GM21723 (cell line): ENCODE results near the gene CYTH3.
"Not testable (repeated sequence)": the region's sequence is repeated elsewhere in the genome, so short reads cannot be mapped to it uniquely, and the experiment has no call there.

Experiments
- ATAC-seq: cut with Tn5 transposase; IDR thresholded peaks from one replicate; pipeline ENCODE4 v1.9.1; 2021; ENCODE audit warnings: mild to moderate bottlenecking, moderate library complexity; ENCODE audit not compliant: unreplicated experiment

CYTH3 gene

DNA sequence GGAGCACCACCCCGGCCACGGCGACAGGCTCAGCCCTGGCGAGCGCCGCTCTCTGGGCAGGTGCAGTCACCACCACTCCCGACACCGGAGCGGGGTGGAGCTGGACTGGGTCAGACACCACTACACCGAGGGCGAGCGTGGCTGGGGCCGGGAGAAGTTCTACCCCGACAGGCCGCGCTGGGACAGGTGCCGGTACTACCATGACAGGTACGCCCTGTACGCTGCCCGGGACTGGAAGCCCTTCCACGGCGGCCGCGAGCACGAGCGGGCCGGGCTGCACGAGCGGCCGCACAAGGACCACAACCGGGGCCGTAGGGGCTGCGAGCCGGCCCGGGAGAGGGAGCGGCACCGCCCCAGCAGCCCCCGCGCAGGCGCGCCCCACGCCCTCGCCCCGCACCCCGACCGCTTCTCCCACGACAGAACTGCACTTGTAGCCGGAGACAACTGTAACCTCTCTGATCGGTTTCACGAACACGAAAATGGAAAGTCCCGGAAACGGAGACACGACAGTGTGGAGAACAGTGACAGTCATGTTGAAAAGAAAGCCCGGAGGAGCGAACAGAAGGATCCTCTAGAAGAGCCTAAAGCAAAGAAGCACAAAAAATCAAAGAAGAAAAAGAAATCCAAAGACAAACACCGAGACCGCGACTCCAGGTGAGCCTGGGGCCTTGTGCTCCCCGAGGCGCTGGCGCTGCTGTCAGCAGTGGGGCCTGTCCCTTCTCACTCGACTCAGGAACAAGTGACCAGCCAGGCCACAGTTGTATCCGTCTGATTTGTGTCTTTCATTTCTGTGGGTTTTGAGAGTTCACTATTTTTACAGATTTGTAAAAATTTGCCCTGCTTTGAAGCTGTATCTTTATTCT is 117.7 kb downstream of the CYTH3 start:
- ATAC-seq: no peak

DNA sequence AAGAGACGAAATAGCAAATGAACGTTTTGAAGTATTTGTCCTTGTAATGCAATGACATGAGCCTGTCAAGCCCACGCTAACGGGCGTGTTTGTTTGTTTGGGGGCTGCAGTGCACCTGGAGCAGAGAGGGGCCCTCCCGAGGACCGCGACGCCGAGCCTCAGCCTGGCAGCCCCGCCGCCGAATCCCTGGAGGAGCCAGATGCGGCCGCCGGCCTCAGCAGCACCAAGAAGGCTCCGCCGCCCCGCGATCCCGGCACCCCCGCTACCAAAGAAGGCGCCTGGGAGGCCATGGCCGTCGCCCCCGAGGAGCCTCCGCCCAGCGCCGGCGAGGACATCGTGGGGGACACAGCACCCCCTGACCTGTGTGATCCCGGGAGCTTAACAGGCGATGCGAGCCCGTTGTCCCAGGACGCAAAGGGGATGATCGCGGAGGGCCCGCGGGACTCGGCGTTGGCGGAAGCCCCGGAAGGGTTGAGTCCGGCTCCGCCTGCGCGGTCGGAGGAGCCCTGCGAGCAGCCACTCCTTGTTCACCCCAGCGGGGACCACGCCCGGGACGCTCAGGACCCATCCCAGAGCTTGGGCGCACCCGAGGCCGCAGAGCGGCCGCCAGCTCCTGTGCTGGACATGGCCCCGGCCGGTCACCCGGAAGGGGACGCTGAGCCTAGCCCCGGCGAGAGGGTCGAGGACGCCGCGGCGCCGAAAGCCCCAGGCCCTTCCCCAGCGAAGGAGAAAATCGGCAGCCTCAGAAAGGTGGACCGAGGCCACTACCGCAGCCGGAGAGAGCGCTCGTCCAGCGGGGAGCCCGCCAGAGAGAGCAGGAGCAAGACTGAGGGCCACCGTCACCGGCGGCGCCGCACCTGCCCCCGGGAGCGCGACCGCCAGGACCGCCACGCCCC is 118.5 kb downstream of the CYTH3 start:
- no peak for ATAC-seq

DNA sequence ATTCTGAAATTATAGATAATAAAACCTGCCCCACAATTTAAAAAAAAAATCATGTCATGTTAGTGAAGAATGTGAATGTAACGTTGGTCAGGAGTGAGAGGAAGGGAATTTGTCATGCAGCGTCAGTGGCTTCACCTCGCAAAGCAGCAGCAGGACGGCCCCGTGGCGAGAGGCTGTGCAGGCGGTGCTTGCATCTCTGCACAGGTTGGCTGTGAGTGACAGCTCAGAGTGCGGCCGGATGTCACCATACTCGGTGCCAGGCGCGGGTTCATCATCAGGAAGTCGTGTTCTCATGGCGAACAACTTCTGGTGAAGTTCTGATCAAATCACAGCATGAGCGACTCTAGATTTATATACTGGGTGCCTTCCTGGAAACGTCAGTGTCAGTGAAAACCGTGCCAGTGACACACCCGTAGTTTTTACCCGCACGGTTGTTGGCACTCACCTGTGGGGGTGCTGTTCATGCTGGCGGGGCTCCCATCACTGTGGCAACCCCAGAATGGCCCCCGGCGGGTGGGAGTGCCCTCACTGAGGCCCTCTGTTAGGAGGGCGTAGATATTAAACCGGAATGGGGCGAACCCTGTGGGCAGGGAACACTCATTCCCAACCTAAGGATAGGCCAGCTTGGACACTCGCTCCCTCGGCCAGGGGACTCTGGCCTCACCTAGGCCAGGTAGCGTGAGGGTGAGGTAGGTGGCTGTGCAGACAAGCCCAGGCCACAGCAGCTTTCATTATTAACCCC is 120.3 kb downstream of the CYTH3 start:
- no peak for ATAC-seq

DNA sequence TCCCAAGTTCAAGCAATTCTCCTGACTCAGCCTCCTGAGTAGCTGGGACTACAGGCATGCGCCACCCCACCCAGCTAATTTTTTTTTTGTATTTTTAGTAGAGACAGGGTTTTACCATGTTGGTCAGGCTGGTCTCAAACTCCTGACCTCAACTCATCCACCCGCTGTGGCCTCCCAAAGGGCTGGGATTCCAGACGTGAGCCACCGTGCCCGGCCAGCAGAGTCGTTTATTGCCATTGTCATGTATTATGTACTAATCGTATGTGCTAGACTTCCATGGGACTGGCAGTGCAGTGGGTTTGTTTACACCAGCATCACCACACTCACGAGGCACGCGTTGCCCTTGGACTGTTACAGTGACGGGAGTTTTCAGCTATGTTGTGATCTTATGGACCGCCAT is 120.9 kb downstream of the CYTH3 start:
- ATAC-seq: not testable (repeated sequence)

DNA sequence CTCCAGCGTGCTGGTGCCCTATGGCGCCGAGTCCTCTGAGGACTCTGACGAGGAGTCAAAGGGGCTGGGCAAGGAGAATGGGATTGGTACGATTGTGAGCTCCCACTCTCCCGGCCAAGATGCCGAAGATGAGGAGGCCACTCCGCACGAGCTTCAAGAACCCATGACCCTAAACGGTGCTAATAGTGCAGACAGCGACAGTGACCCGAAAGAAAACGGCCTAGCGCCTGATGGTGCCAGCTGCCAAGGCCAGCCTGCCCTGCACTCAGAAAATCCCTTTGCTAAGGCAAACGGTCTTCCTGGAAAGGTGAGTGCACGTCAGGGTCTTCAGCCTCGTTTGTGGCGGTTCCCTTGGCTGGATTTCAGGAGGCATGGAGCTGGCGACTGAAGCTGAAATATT is 122.4 kb downstream of the CYTH3 start:
- no peak for ATAC-seq

DNA sequence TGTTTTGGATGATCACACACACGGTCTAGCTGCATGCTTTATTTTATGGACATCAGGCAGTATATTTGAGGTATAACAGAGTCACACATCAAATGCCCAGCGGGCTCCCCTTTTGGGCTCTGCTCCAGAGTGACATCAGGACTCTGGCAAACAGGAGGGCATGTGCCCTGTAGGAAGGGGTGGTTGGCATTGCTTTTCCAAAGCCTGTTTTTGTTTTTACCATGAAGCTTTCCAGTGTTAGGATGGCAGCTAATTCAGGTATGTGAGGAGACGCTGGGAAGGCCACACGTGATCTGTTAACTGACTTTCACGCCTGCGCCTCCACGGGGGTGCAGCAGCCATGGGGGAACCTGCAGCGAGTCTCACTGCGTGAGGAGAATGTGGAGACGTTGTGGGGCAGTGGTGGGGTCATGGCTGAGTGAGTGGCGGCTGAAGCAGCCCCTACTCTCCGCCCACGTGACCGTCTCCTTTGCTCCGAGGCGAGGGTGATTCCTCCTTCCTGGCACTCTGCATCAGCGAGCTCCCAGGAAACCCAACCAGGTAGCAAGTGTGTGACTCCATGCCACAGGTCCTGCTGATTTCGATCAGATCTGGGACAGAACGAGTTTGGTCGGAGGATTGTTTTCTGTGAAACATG is 123.6 kb downstream of the CYTH3 start:
- no peak for ATAC-seq

DNA sequence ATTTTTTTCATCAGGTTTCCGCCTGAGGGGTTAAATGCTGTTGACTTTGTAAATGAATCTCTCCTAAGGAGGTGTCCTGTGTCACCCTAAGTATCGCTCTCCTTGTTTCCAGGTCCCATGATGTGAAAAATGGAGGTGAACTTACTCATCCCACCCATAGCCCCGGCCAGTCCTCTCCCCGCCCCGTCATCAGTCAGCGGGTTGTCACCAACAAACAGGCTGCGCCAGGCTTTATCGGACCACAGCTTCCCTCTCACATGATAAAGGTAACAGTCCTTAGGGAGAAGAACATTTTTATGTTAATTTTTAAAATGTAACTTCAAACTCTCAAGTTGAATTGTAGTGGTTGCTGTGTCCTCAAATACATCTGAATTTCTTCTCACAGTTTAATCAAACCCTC is 124.8 kb downstream of the CYTH3 start:
- no peak for ATAC-seq

DNA sequence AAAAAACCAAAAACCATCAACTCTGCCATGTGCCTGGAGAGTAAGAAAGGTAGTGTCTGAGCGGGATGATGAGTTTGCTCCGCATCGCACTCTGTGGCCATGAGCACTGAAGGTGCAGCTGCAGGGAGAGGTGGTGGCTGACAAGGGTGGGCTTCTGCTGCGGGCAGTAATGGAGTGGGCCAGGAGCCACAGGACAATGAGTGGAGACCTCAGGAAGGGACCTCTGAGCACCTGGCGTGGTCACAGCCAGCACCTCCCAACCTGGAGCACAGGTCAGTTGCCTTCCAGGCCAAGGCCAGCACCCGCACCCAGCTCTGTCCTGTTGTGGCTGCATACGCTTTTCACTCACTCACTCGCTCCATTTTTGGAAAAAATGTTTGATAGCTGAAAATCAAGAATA is 125.8 kb downstream of the CYTH3 start:
- ATAC-seq: no peak

DNA sequence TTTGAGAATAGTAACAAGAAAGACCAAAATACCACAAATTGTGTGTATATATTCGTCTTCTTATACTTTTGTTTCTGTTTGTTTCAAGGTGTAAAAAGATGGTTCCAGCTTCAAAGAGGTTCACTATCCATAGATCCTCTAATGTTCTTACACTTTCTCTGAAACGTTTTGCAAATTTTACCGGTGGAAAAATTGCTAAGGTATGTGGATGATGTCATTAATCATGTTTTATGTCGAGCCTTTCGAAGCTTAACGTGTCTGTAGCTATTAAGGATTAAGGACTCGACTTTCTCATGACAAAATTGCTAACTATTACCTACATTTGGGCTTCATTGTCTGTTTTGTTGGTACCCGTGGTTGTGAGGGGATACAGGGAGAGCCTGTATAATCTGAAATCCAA is 128.4 kb downstream of the CYTH3 start:
- ATAC-seq: no peak

DNA sequence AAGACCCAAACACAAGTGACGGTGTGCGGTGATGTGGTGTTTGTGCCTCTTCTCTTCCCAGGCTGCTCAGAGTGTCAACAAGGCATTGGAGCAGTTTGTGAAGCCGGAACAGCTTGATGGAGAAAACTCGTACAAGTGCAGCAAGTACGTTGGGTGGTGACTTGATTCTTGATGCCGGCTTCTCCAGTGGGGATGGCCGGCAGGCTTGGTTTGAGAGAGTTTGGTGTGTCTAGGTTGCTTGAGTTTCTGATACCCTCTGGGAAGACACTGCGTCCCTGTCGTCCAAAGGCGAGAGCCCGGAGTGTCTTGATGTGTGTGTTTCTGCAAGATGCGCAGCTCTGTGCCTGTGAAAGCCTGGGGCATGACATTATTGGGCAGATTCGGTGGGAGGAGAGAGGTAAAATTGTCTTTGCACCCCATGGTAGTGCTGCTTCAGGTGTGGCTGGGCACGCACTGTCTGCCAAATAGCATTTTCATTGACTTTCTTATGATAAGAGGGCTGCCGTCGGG is 129.5 kb downstream of the CYTH3 start:
- ATAC-seq: no peak

DNA sequence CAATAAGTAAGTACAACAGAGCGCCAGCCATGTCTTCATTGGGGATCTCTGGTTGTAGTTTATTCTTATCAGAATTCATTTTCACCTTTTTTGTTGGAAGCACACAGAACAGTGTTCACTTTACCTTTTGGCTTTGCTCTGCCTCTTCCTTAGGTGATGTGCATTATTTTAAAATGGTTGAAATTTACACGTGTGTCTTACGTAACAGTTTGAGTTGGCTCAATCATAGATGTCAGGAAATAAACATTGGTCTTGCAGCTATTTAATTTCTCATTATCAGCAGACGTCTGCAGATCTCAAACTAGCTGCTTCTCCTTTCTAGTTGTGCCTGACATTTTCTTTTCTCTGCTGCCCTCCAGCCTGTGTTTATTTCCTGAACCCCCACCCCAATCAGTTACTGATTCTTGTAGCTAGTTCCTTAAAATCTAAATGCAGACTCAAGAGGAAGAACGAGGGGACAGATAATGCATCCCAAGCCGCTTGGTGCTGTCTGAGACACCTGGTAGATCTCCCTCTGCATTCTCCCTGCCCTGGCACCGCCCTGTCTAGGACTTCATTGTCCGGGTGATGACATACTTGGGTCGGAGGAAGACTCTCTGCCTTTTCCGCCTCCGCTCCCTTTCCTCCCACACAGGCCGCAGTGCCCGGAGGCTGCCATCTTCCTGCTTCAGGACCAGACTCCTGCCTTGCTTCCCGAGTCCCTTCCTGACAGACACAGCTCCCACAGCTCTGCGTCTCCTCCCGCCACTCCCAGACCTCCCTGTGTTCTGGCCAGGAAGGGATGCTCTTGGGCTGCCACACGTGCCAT is 133.0 kb downstream of the CYTH3 start:
- no peak for ATAC-seq

DNA sequence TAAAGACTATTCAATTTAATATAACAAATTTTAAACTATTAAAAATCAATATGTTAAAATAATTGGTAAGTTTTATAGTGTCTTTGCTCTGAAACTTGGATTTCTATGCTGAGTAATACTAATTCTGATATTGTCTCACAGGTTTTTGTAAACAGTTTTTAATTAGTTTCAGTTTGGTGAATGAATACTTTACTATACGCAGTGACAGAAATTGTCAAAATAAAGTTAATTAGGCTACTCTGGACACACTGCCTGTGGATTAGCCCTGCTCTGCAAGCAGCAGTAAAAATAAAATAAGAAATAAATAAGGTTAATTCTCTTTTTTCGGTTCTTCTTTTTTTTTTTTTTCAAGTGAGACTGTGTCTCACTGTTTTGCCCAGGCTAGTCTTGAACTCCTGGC is 135.9 kb downstream of the CYTH3 start:
- ATAC-seq: no peak

DNA sequence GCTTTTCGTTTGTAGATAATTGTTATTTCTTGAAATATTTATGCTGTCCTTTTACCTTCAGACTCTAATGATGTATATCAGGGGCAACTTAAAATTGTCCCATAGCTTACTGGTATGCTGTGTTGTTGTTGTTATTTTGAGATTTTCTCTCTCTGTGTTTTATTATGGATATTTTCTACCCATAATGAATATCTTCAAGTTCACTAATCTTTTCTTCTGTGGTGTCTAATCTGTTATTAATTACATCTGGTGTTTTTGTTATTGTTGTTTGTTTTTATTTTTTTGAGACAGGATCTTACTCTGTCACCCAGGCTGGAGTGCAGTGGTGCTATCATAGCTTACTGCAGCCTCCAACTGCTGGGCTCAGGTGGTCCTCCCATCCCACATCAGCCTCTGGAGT is 139.2 kb downstream of the CYTH3 start:
- no peak for ATAC-seq

DNA sequence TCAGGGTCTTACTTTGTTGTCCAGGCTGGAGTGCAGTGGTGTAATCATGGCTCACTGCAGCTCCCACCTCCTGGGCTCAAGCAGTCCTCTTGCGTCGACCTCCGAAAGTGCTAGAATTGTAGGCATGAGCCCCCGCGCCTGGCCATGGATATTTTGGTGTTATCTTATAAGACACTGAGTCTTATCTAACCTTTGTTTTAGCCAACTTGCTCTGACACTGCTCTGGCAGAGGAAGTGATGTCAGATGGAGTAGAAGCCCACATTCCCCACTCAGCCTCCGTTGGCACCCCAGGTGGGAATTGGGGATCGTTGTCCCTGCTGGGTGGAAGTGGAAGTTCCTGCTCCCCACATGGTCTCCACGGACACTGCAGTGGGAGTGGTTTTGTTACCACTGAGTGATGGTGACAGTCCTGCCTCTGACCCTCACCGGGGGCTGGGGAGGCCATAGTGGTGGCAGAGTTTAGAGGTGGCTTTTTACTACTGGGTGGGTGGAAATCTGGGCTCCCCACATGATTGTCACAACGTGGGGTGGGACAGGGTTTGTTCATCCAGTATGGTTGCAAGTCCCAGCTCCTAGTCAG is 142.3 kb downstream of the CYTH3 start:
- ATAC-seq: no peak

DNA sequence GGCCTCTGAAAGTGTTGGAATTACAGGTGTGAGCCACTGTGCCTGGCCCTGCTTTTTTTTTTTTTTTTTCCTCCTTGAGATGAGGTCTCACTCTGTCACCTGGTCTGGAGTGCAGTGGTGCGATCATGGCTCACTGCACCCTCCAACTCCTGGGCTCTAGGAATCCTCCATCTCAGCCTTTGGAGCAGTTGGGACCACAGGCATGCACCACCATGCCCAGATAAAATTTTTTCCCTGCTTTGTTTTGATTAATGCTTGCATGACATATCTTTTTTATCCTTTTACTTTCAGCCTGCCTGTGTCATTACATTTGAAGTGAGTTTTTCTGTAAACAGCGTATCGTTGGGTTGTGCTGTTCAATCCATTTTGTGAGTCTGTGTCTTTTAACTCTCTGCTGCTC is 144.2 kb downstream of the CYTH3 start:
- ATAC-seq: no peak

DNA sequence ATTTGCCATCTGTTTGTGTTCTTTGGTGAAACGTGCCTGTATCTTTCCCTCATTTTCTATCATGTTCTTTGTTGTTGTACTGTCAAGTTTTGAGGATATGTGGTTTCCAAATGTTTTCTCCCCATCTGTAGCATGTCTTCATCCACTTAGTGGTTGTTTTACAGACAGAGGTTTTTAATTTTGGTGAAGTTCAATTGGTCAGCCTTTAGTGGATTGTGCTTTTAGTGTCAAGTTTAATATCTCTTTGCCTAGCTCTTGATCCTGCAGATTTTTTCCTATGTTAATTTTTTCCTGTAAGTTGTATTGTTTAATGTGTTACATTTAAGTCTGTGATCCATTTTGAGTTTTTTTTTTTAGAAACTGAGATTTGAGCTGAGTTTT is 145.3 kb downstream of the CYTH3 start:
- no peak for ATAC-seq

DNA sequence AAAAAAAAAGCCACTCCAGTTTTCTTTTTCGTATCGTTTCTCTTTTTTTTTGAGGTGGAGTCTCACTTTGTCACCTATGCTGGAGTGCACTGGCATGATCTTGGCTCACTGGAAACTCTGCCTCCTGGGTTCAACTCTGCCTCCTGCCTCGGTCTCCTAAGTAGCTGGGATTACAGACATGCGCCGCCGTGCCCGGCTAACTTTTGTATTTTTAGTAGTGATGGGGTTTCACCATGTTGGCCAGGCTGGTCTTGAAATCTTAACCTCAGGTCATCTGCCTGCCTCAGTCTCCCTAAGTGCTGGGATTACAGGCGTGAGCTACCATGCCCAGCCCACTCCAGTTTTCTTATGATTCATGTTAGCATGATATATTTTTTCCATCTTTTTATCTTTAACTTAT is 148.6 kb downstream of the CYTH3 start:
- no peak for ATAC-seq

DNA sequence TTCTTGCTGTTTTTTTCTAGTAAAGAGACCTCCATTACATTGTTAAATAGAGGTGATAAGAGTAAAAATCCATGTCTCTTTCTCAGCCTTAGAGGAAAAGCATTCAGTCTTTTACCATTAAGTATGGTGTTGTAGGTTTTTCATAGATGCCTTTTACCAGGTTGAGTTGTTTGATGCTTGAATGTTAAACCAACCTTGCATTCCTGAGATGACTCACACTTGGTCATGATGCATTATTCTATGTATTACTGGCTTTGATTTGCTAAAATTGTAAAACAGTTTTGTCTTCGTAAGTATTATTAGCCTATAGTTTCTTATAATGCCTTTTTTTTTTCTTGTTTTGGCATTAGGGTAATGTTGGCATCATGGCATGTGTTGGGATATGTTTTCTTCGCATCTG is 151.3 kb downstream of the CYTH3 start:
- no peak for ATAC-seq

DNA sequence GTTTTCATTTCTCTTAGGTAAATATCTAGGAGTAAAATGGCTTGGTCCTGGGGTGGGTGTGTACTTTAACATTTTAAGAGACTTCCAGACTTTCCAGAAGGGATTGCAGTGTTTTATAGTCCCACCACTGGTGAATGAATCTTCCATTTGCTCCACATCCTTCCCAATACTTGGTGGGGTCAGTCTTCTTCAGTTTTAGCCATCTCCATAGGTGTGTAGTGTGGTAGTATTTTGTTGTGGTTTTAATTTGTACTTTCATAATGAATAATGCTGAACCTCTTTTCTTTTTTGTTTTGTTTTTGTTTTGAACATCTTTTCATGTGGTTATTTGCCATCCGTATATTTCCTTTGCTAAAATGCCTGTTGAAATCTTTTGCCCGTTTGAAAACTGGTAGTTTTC is 154.9 kb downstream of the CYTH3 start:
- no peak for ATAC-seq

DNA sequence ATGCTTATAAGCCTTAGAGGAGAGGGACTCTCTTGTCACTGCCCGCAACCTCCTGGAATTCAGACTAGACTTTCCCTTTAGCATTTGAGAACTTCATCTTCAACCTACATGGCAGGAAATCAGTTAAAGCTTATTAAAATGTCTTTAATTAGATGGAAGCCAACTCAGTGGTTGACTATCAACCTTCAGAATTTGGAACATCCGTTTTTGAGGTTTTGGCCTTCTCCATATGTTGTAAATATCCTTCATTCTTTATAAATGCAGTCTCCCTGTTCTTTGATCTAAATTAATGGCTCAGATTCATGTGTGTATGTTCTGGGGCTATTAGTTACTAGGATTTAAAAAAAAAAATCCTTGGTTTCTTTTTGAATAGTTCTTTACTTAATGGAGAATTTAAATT is 156.2 kb downstream of the CYTH3 start:
- no peak for ATAC-seq
